Left lung (tissue), 10 donors: ENCODE data around the gene RNH1. TPM values are rescaled to one million over a fixed set of nuclear protein-coding genes. Genes with fewer than 3 reads are reported as not detected.

Experiments used
- ATAC-seq: fragments of 200-7000 bp; cut with Tn5 transposase; one replicate; pipeline ENCODE4 v1.9.1; 2020; ENCODE audit warnings: moderate library complexity
- DNase-seq, 4 donors: peaks; one replicate each; pipeline ENCODE4 v3.0.0-alpha.2; 2013 to 2020
- H3K27ac ChIP-seq, 2 donors: fragments of 200-600 bp; sonication (generic) in 1 of 2; one replicate each; pipeline versions ENCODE4 v1.5.0 to v1.8.0; 2020 to 2021
- H3K27me3 ChIP-seq, 2 donors: fragments of 200-600 bp; sonication (generic) in 1 of 2; one replicate each; pipeline versions ENCODE4 v1.5.0 to v1.8.0; 2020 to 2021
- H3K36me3 ChIP-seq, 2 donors: fragments of 200-600 bp; sonication (generic) in 1 of 2; one replicate each; pipeline versions ENCODE4 v1.5.0 to v1.8.0; 2020 to 2021
- H3K4me1 ChIP-seq, 2 donors: fragments of 200-600 bp; one replicate each; pipeline ENCODE4 v1.8.0; 2021
- H3K4me3 ChIP-seq, 2 donors: fragments of 200-600 bp; sonication (generic) in 1 of 2; one replicate each; pipeline versions ENCODE4 v1.5.0 to v1.8.0; 2020 to 2021; ENCODE audit warnings: mild to moderate bottlenecking in 1 of 2
- H3K9me3 ChIP-seq, 2 donors: fragments of 200-600 bp; sonication (generic) in 1 of 2; one replicate each; pipeline versions ENCODE4 v1.5.0 to v1.8.0; 2020 to 2021
- intact Hi-C, 2 donors: fragments of 100-400 bp; cut with DNase I; formaldehyde crosslinking; loops; one replicate each; pipeline versions ENCODE4 v1.11.2 to v1.14.2; 2022
- polyA plus RNA-seq, 6 donors: library from polyadenylated mRNA; unstranded; fragments of 120-200 nt; gene quantifications; one replicate each; pipeline ENCODE4 v1.2.1, GENCODE V29; 2013; ENCODE audit not compliant: insufficient read length in 6 of 6
- total RNA-seq, 2 donors: library from RNA; stranded (reverse); fragmentation: NEBNext Ultra II Directional; extraction: Animal tissue kit (Norgen Biotek cat#: 25700); gene quantifications; one replicate each; pipeline ENCODE4 v1.2.1, GENCODE V29; 2021
- TF ChIP-seq, protein P1 (sequence below), 2 donors: fragments of 200-600 bp; sonication (generic) in 1 of 2; IDR thresholded peaks; one replicate each; pipeline versions ENCODE4 v1.5.0 to v1.8.0; 2021; ENCODE audit warnings: antibody characterized with exemption in 2 of 2
- donor health status: DM: no; HTN: yes; CAD: no.
- donor health status: DM: no; HTN: no; CAD: no.

The RNH1 gene
- total and polyA plus RNA-seq, 8 donors, result 69.3 to 243 (median 91.2) TPM

DNA sequence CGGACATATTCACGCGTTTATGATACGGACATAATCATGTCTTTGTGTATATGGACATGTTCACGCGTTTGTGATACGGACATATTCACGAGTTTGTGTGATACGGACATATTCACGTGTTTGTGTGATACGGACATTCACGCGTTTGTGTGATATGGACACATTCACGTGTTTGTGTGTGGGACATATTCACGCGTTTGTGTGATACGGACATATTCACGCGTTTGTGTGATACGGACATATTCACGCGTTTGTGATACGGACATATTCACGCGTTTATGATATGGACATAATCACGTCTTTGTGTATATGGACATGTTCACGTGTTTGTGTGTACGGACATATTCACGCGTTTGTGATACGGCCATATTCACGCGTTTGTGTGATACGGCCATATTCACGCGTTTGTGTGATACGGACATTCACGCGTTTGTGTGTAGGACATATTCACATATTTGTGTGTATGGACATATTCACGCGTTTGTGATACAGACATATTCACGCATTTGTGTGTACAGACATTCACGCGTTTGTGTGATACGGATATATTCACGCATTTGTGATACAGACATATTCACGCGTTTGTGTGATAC lies 32.0 kb downstream of the RNH1 start:
- ATAC-seq, result no peak
- H3K9me3 ChIP-seq, result no peaks in the 10 kb centered on the region

DNA sequence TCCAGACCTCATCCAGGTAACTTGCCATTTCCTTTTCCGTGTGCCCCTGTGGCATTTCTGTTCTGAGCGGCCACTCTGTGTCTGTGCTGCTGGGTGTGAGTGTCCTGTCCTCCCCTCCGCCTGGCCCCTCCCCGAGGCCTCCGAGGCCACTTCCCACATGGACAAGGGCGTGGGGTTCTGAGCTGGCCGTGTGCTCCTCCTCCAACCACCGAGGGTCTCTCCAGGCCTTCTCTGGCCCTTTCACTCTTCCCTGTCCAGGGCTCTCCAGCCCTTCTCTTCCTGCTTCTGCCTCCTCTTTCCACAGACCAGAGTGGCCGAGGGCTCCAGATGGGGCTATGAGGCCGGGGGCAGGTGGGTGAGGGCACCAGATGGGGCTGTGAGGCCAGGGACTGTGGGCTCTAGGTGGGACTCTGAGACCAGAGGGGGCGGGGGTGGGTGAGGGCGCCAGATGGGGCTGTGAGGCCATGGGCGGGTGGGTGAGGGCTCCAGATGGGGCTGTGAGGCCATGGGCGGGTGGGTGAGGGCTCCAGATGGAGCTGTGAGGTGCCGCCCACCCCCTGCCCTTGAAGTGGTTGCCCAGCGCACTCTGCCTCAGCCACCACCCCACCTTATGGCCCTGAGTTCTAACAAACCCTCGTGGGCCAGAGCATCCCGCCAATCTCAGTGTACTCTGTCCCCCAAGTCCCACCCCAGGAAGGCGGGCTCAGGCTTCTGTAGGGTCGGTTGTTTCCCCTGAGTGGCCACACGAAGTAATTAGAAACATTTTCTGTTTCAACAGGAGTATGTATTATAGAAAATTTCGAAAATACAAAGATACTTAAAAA lies 32.9 kb downstream of the RNH1 start:
- Histone ChIP-seq H3K27ac (no peak overlapping the region), H3K36me3 (peaks cover 0 to 2% of the 10 kb centered on the region in 2 donors), H3K9me3 (no peaks in the 10 kb centered on the region), H3K27me3 (no peaks in the 10 kb centered on the region), H3K4me3 (no peak overlapping the region), H3K4me1 (peaks cover 9 to 17% of the 10 kb centered on the region in 2 donors)
- TF ChIP-seq, protein P1, sequence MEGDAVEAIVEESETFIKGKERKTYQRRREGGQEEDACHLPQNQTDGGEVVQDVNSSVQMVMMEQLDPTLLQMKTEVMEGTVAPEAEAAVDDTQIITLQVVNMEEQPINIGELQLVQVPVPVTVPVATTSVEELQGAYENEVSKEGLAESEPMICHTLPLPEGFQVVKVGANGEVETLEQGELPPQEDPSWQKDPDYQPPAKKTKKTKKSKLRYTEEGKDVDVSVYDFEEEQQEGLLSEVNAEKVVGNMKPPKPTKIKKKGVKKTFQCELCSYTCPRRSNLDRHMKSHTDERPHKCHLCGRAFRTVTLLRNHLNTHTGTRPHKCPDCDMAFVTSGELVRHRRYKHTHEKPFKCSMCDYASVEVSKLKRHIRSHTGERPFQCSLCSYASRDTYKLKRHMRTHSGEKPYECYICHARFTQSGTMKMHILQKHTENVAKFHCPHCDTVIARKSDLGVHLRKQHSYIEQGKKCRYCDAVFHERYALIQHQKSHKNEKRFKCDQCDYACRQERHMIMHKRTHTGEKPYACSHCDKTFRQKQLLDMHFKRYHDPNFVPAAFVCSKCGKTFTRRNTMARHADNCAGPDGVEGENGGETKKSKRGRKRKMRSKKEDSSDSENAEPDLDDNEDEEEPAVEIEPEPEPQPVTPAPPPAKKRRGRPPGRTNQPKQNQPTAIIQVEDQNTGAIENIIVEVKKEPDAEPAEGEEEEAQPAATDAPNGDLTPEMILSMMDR (IDR thresholded peaks at IDR 0.05), result no peak
- ATAC-seq (no peak), DNase-seq (peak in 1 of 4 donors; percentile 55)
- intact Hi-C loops, result no loop called here

More for the DNA sequence above, 32.0 kb downstream of the RNH1 start:
- H3K4me3 ChIP-seq, result no peak overlapping the region
- no peak for DNase-seq
- H3K27me3 ChIP-seq, result no peaks in the 10 kb centered on the region
- no peak overlapping the region for H3K27ac ChIP-seq
- H3K4me1 ChIP-seq, result peaks cover 7 to 11% of the 10 kb centered on the region in 2 donors
- intact Hi-C loops, result no loop called here
- H3K36me3 ChIP-seq, result peaks cover 0 to 5% of the 10 kb centered on the region in 2 donors
- TF ChIP-seq, protein P1 (IDR thresholded peaks at IDR 0.05), result no peak

DNA sequence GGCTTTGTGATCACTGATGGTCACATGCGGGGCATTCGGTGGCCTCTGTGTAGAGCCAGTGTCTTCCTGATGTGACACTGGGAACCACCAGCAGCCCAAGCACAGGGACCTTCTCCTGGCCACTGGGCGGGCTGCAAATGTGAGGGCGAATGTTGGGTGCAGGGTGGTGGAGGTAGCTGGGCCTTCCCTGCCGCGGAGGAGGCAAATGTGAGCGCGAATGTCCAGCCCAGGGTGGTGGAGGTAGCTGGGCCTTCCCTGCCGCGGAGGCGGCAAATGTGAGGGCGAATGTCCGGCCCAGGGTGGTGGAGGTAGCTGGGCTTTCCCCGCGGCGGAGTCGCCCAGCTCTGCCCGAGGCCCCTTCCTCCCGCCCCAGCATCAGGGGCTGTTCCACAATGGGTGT lies 33.6 kb downstream of the RNH1 start:
- intact Hi-C loops, result no loop called here
- no peak overlapping the region for H3K27ac ChIP-seq
- peak in 1 of 4 donors; percentile 57 for DNase-seq
- no peak for ATAC-seq
- TF ChIP-seq, protein P1 (IDR thresholded peaks at IDR 0.05), result no peak
- H3K36me3 ChIP-seq, result no peaks in the 10 kb centered on the region
- H3K4me3 ChIP-seq, result no peak overlapping the region
- H3K9me3 ChIP-seq, result no peaks in the 10 kb centered on the region
- peaks cover 9 to 17% of the 10 kb centered on the region in 2 donors for H3K4me1 ChIP-seq
- no peaks in the 10 kb centered on the region for H3K27me3 ChIP-seq

DNA sequence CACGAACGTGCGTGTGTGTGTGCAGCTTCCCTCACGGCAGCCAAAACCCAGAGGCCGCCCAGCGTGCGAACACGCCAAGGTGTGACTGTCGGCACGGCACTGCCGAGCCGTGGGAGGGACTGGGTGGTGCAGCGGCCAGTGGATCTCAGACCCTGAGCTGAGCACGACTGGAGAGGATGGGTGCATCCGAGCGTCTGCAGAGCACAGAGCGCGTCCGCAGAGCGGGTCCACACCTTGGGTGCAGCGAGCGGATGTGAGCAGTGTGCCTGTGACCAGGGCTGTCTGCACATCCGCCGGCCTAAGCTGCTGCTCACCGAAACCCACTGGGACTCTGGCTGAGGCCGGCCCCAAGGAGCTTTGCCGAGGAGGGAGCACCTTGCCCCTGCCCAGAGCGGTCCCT lies 34.2 kb downstream of the RNH1 start:
- no peak for ATAC-seq
- peak in 1 of 4 donors; percentile 69 for DNase-seq
- H3K4me3 ChIP-seq, result no peak overlapping the region
- H3K9me3 ChIP-seq, result no peaks in the 10 kb centered on the region
- H3K27ac ChIP-seq, result no peak overlapping the region
- H3K27me3 ChIP-seq, result no peaks in the 10 kb centered on the region
- TF ChIP-seq, protein P1 (IDR thresholded peaks at IDR 0.05), result no peak
- intact Hi-C loops, result no loop called here
- peaks cover 9 to 17% of the 10 kb centered on the region in 2 donors for H3K4me1 ChIP-seq
- H3K36me3 ChIP-seq, result no peaks in the 10 kb centered on the region

DNA sequence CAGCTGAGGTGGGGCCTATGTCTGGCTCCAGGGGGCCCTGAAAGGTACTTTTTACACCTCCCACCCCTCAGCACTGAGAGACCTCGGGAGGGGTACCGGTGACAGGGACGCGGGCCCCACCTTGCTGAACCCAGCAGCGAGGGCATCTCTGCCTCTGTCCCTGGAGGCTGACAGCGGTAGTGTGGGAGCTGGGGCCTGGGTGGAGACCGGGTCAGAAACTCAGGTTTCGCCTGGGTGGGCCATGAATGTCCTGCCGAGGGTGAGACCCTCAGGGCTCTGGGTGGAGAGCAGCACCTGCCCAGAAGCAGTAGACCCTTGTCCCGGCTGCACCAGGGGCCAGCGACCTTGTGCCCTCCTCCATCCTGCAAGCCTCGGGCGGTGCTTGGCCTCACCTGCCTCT lies 34.8 kb downstream of the RNH1 start:
- Histone ChIP-seq H3K4me3 (no peak overlapping the region), H3K9me3 (no peaks in the 10 kb centered on the region), H3K27me3 (no peaks in the 10 kb centered on the region), H3K4me1 (peaks cover 9 to 17% of the 10 kb centered on the region in 2 donors), H3K27ac (no peak overlapping the region), H3K36me3 (no peaks in the 10 kb centered on the region)
- no peak for ATAC-seq
- TF ChIP-seq, protein P1 (IDR thresholded peaks at IDR 0.05), result no peak
- intact Hi-C loops, result no loop called here
- DNase-seq, result peak in 1 of 4 donors; percentile 67
